ENCODE measurements around the gene GRK6. TPM values are rescaled to one million over a fixed set of nuclear protein-coding genes. Genes with fewer than 3 reads are reported as not detected.

GRK6 gene
- total RNA-seq, 4 donors from 2014 or later = 19.4 to 26.4 (median 23.2) TPM

- 34 to 44% methylated on average over 11 of the region's 11 CpGs for WGBS, 2 donors
- H3K4me3 ChIP-seq = no peak overlapping the region
- DNase-seq (ENCODE audit: low spot score in 2 of 2) = no peak
- TF ChIP-seq CTCF (IDR thresholded peaks at IDR 0.05) = no peak
- no peak overlapping the region for H3K27ac ChIP-seq
- no peaks in the 10 kb centered on the region for H3K4me1 ChIP-seq
- no peaks in the 10 kb centered on the region for H3K36me3 ChIP-seq
- peaks cover 0 to 29% of the 10 kb centered on the region in 2 donors for H3K27me3 ChIP-seq
- H3K9me3 ChIP-seq = no peaks in the 10 kb centered on the region
Observed at GRCh38 chr5:177382423-177383029, 44.0 kb upstream of the GRK6 start.

- Histone ChIP-seq H3K27ac (no peak overlapping the region), H3K27me3 (peaks cover 0 to 29% of the 10 kb centered on the region in 2 donors), H3K36me3 (no peaks in the 10 kb centered on the region), H3K4me3 (no peak overlapping the region), H3K9me3 (no peaks in the 10 kb centered on the region), H3K4me1 (no peaks in the 10 kb centered on the region)
- no peak for DNase-seq (ENCODE audit: low spot score in 2 of 2)
- 86 to 89% methylated on average over 9 of the region's 9 CpGs for WGBS, 2 donors
- TF ChIP-seq EP300 (IDR thresholded peaks at IDR 0.05) (no peak), CTCF (IDR thresholded peaks at IDR 0.05) (no peak), POLR2A (IDR thresholded peaks at IDR 0.05) (no peak)
Observed at GRCh38 chr5:177383181-177383580, 43.3 kb upstream of the GRK6 start.

- DNase-seq (ENCODE audit: low spot score in 2 of 2) = no peak
- H3K36me3 ChIP-seq = no peaks in the 10 kb centered on the region
- H3K4me3 ChIP-seq = no peak within 1 kb of the TSS
- H3K27me3 ChIP-seq = peaks cover 0 to 33% of the 10 kb centered on the region in 2 donors
- whole genome bisulfite sequencing, 2 donors = 45 to 51% methylated on average over 4 of the region's 4 CpGs
- no peak for TF ChIP-seq EP300 (IDR thresholded peaks at IDR 0.05)
- H3K27ac ChIP-seq = no peak within 1 kb of the TSS
- H3K9me3 ChIP-seq = no peaks in the 10 kb centered on the region
- peaks cover 0 to 2% (median 0%) of the 10 kb centered on the region in 4 donors for H3K4me1 ChIP-seq
Observed at GRCh38 chr5:177384134-177384533, 42.3 kb upstream of the GRK6 start, which contains the start of gene SLC34A1. TSS of gene SLC34A1 (plus strand) at chr5:177384434. CDS start at chr5:177385742, 1,308 bp downstream.

- TF ChIP-seq CTCF (IDR thresholded peaks at IDR 0.05) = no peak
- no peak for TF ChIP-seq EP300 (IDR thresholded peaks at IDR 0.05)
- no peak for TF ChIP-seq POLR2A (IDR thresholded peaks at IDR 0.05)
- H3K36me3 ChIP-seq = no peaks in the 10 kb centered on the region
- no peak for DNase-seq (ENCODE audit: low spot score in 2 of 2)
- H3K27ac ChIP-seq = no peak overlapping the region
- no peak overlapping the region for H3K4me3 ChIP-seq
- 69 to 70% methylated on average over 11 of the region's 11 CpGs for WGBS, 2 donors
- no peaks in the 10 kb centered on the region for H3K9me3 ChIP-seq
- peaks cover 0 to 41% of the 10 kb centered on the region in 2 donors for H3K27me3 ChIP-seq
- H3K4me1 ChIP-seq = peaks cover 0 to 17% (median 0%) of the 10 kb centered on the region in 4 donors
Observed at GRCh38 chr5:177385720-177386119, 40.8 kb upstream of the GRK6 start.

- no peaks in the 10 kb centered on the region for H3K36me3 ChIP-seq
- no peaks in the 10 kb centered on the region for H3K9me3 ChIP-seq
- TF ChIP-seq POLR2A (IDR thresholded peaks at IDR 0.05) (no peak), CTCF (IDR thresholded peaks at IDR 0.05) (no peak), EP300 (IDR thresholded peaks at IDR 0.05) (no peak)
- peaks cover 0 to 34% of the 10 kb centered on the region in 2 donors for H3K27me3 ChIP-seq
- no peak overlapping the region for H3K27ac ChIP-seq
- H3K4me1 ChIP-seq = peaks cover 0 to 18% (median 0%) of the 10 kb centered on the region in 4 donors
- no peak overlapping the region for H3K4me3 ChIP-seq
- WGBS, 2 donors = 81 to 84% methylated on average over 6 to 7 of the region's 8 CpGs
- DNase-seq (ENCODE audit: low spot score in 2 of 2) = no peak
Observed at GRCh38 chr5:177386542-177386941, 39.9 kb upstream of the GRK6 start.

All from tibial nerve (tissue), 4 donors.